ENCODE results near the gene KREMEN1. TPM values are rescaled to one million over a fixed set of nuclear protein-coding genes. Genes with fewer than 3 reads are reported as not detected.

The KREMEN1 gene
- total RNA-seq, 1 experiment from 2014 or later: 2.7 TPM

GRCh38 chr22:29048822-29049654 is 23.8 kb upstream of the KREMEN1 start:
- H3K4me1 ChIP-seq (ENCODE audit: insufficient read depth, low read length): peaks cover 10% of the 10 kb centered on the region
- intact Hi-C loops (cut with micrococcal nuclease): loop anchor here (10.0 kb wide), 1 partner anchor 106 kb away; no protein-coding TSS in a partner anchor
- H2AFZ ChIP-seq (ENCODE audit: low read length): no peak overlapping the region
- no peaks in the 10 kb centered on the region for H3F3A ChIP-seq (ENCODE audit: low read length, unreplicated experiment)
- no peaks in the 10 kb centered on the region for H3K9me3 ChIP-seq (ENCODE audit: low read length)
- no peaks in the 10 kb centered on the region for H3K79me2 ChIP-seq (ENCODE audit: low read length)
- no peaks in the 10 kb centered on the region for H3K36me3 ChIP-seq (ENCODE audit: low read depth, low read length)
- ChIA-PET POLR2A (ENCODE audit: unreplicated experiment) (no interaction called here), CTCF (no interaction called here)
- no peaks in the 10 kb centered on the region for H3K9me2 ChIP-seq (replicated peaks; ENCODE audit: low read length)
- H4K20me1 ChIP-seq (ENCODE audit: low read length): no peaks in the 10 kb centered on the region
- TF ChIP-seq EZH2phosphoT487 (IDR thresholded peaks at IDR 0.05; ENCODE audit: borderline replicate concordance, low read length): no peak
- TF ChIP-seq CTCF (conservative IDR thresholded peaks at IDR 0.05; ENCODE audit: low read depth, low read length): no peak
- no peak for TF ChIP-seq EZH2 (IDR thresholded peaks at IDR 0.05; ENCODE audit: low read length, unreplicated experiment)
- no peak overlapping the region for H3K9ac ChIP-seq (ENCODE audit: low read length)
- H3K27me3 ChIP-seq (ENCODE audit: low read length): no peaks in the 10 kb centered on the region
- DNase-seq (no peak), ATAC-seq (no peak)
- no peak overlapping the region for H3K4me2 ChIP-seq (ENCODE audit: low read length)
- no TSS peak for BruUV-seq (replicated peaks)
- no peak overlapping the region for H3K4me3 ChIP-seq (ENCODE audit: low read length)
- H3K27ac ChIP-seq (ENCODE audit: low read length): no peak overlapping the region

GRCh38 chr22:29049655-29050263 is 23.1 kb upstream of the KREMEN1 start:
- DNase-seq: no peak
- Histone ChIP-seq H3F3A (ENCODE audit: low read length, unreplicated experiment) (no peaks in the 10 kb centered on the region), H3K27ac (ENCODE audit: low read length) (no peak overlapping the region), H3K36me3 (ENCODE audit: low read depth, low read length) (no peaks in the 10 kb centered on the region), H3K4me2 (ENCODE audit: low read length) (no peak overlapping the region), H2AFZ (ENCODE audit: low read length) (no peak overlapping the region), H3K4me3 (ENCODE audit: low read length) (no peak overlapping the region), H3K27me3 (ENCODE audit: low read length) (no peaks in the 10 kb centered on the region), H3K9me3 (ENCODE audit: low read length) (no peaks in the 10 kb centered on the region), H3K9me2 (replicated peaks; ENCODE audit: low read length) (no peaks in the 10 kb centered on the region), H4K20me1 (ENCODE audit: low read length) (no peaks in the 10 kb centered on the region), H3K79me2 (ENCODE audit: low read length) (no peaks in the 10 kb centered on the region), H3K9ac (ENCODE audit: low read length) (no peak overlapping the region), H3K4me1 (ENCODE audit: insufficient read depth, low read length) (peaks cover 3% of the 10 kb centered on the region)
- TF ChIP-seq EZH2 (IDR thresholded peaks at IDR 0.05; ENCODE audit: low read length, unreplicated experiment) (no peak), CTCF (conservative IDR thresholded peaks at IDR 0.05; ENCODE audit: low read depth, low read length) (no peak), EZH2phosphoT487 (IDR thresholded peaks at IDR 0.05; ENCODE audit: borderline replicate concordance, low read length) (no peak)
- intact Hi-C loops (cut with micrococcal nuclease): loop anchor here (10.0 kb wide), 1 partner anchor 105 kb away; no protein-coding TSS in a partner anchor
- BruUV-seq (replicated peaks): no TSS peak
- POLR2A ChIA-PET (ENCODE audit: unreplicated experiment): no interaction called here
- CTCF ChIA-PET: no interaction called here
- no peak for ATAC-seq

- no peak overlapping the region for H3K9ac ChIP-seq (ENCODE audit: low read length)
- H4K20me1 ChIP-seq (ENCODE audit: low read length): no peaks in the 10 kb centered on the region
- intact Hi-C loops (cut with micrococcal nuclease): no loop called here
- H3K79me2 ChIP-seq (ENCODE audit: low read length): no peaks in the 10 kb centered on the region
- H3K9me3 ChIP-seq (ENCODE audit: low read length): no peaks in the 10 kb centered on the region
- H3K27ac ChIP-seq (ENCODE audit: low read length): no peak overlapping the region
- H3K4me3 ChIP-seq (ENCODE audit: low read length): no peak overlapping the region
- CTCF ChIA-PET: no interaction called here
- H3K4me2 ChIP-seq (ENCODE audit: low read length): no peak overlapping the region
- H3K36me3 ChIP-seq (ENCODE audit: low read depth, low read length): no peaks in the 10 kb centered on the region
- no peaks in the 10 kb centered on the region for H3K27me3 ChIP-seq (ENCODE audit: low read length)
- H3K9me2 ChIP-seq (replicated peaks; ENCODE audit: low read length): no peaks in the 10 kb centered on the region
- POLR2A ChIA-PET (ENCODE audit: unreplicated experiment): no interaction called here
- no peak overlapping the region for H2AFZ ChIP-seq (ENCODE audit: low read length)
- no peak for ATAC-seq
- H3F3A ChIP-seq (ENCODE audit: low read length, unreplicated experiment): no peaks in the 10 kb centered on the region
- H3K4me1 ChIP-seq (ENCODE audit: insufficient read depth, low read length): no peaks in the 10 kb centered on the region
- BruUV-seq (replicated peaks): no TSS peak
- no peak for DNase-seq
- TF ChIP-seq CTCF (conservative IDR thresholded peaks at IDR 0.05; ENCODE audit: low read depth, low read length): no peak
- TF ChIP-seq EZH2phosphoT487 (IDR thresholded peaks at IDR 0.05; ENCODE audit: borderline replicate concordance, low read length): no peak
- no peak for TF ChIP-seq EZH2 (IDR thresholded peaks at IDR 0.05; ENCODE audit: low read length, unreplicated experiment)
Observed at GRCh38 chr22:29050457-29050856, 22.4 kb upstream of the KREMEN1 start.

Data from PC-3 (cell line).